ENCODE results near the gene DLGAP1.

- TF ChIP-seq, protein P1, sequence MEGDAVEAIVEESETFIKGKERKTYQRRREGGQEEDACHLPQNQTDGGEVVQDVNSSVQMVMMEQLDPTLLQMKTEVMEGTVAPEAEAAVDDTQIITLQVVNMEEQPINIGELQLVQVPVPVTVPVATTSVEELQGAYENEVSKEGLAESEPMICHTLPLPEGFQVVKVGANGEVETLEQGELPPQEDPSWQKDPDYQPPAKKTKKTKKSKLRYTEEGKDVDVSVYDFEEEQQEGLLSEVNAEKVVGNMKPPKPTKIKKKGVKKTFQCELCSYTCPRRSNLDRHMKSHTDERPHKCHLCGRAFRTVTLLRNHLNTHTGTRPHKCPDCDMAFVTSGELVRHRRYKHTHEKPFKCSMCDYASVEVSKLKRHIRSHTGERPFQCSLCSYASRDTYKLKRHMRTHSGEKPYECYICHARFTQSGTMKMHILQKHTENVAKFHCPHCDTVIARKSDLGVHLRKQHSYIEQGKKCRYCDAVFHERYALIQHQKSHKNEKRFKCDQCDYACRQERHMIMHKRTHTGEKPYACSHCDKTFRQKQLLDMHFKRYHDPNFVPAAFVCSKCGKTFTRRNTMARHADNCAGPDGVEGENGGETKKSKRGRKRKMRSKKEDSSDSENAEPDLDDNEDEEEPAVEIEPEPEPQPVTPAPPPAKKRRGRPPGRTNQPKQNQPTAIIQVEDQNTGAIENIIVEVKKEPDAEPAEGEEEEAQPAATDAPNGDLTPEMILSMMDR (IDR thresholded peaks at IDR 0.05): no peak
- TF ChIP-seq POLR2A (IDR thresholded peaks at IDR 0.05) (no peak), POLR2AphosphoS5 (IDR thresholded peaks at IDR 0.05) (no peak)
Observed at GRCh38 chr18:3760741-3761140, 694.4 kb downstream of the DLGAP1 start.

Data from breast epithelium (tissue), 3 donors.